ENCODE measurements around the gene KIAA1328.

The KIAA1328 gene

DNA sequence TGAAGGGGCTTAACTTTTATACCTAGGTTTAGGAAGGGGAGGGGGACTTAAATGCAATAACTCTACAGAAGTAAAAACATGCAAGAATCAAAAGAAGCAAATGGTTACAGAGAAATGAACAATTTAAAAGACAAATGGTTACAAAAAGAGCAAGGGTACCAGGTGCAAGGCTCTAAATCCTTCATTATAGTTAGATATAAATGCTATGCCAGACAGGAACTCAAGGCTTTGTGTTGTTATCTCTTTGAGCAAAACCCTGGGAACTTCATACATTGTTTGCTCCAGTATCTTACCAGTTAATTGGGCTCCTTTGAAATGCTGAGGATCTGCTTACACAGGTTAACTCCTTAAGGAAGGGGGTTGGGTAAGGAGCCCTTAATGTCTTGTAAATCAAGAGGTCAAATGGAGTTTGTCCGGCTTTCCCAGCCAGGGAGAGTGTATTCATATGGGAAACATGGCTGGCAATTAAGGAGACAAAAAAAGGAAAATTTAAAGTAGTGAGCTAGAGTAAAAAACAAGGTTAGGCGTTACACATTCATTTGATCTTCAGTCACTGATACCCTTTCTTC, 389.2 kb downstream of the KIAA1328 start:
- DNase-seq (ENCODE audit: low read depth, low spot score), result peak; percentile 75

DNA sequence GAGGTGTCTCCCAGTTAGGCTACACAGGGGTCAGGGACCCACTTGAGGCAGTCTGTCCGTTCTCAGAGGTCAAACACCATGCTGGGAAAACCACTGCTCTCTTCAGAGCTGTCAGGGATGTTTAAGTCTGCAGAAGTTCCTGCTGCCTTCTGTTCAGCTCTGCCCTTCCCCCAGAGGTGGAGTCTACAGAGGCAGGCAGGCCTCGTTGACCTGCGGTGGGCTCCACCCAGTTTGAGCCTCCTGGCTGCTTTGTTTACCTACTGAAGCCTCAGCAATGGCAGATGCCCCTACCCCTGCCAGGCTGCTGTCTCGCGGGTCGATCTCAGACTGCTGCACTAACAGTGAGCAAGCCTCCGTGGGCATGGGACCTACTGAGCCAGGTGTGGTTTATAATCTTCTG, 390.3 kb downstream of the KIAA1328 start:
- DNase-seq (ENCODE audit: low read depth, low spot score), result no peak

DNA sequence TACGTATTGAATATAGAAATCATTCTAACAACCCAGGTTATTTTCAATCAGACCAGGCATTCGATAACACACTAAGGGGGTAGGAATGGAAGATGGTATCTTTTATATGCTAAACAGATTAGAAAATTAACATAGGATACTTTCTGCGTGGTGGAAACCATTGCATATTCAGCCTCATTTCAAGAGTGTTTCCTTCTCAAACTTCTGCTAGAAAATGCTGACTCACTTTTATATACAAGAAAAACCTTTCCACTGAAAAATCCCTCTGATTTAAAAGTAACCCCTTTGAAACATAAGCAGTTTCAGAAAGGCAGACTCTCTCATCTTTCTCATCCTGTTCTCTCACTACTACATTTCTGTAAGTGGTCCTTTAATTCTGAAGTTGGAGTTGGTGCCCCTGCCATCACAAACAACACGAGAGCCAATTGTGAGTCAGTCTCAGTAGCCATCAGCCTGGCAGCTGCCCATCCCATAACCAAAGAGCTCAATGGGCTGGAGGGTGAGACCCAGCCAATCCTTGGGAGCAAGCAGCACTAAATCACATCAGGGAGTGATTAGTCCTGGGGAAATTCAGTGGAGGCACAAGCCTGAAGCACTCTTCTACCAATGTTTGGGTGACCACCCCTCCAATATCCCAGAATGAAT, 393.5 kb downstream of the KIAA1328 start:
- no peak for DNase-seq (ENCODE audit: low read depth, low spot score)

DNA sequence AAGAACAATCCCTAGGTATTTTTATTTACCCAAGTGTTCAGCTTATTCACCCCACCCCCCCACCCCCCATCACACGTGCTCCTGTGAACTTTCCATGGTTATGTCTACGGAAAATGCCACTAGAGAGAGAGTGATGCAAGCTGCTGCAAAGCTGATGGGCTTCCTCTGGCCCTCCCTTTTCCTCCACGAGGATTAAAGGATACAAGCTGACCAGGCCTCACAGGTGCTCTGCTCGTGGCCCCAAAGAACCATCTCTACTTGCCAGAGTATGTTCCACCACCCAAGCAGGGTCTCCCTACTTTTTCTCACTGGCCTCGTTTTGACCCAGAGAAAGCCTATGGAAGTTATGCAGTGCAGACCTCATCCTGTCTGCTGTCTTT, 394.1 kb downstream of the KIAA1328 start:
- DNase-seq (ENCODE audit: low read depth, low spot score), result no peak

DNA sequence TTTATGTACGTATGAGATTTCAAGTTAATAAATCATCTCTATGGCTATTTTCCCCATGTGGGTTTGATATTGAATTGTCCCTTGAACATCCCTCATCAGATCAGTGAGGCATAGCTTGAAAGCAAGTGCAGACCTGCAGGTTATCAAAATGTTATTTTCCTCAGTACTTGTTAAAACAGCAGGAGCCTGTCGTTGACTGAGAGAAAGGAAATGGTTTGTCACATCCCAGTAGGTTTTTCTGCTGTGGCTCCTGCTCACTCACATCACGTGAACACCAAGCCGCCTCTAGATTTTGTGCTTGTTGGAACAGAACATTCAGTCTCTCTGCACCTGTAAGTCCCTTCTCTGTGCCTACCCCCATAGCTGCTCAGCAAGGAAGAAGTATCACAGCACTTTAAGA, 396.4 kb downstream of the KIAA1328 start:
- DNase-seq (ENCODE audit: low read depth, low spot score), result no peak

DNA sequence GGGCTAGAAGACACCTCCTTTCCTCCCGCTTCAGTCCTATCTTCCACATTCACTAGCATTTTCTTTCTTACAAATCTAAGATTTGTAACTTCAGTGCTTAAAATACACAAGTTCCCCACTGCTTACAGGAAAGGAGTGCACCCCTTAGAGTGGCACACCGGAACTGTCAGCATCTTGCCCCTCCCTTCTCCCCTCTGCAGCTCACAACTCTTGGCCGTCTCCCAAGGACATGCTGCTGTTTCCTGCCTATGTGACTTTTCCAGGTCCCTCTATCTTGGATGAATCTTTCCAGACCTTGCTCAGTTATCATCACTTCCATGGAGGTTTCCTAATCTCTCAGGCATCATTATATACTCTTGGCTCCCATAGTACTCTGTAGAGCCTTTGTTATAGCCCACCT, 401.8 kb downstream of the KIAA1328 start:
- no peak for DNase-seq (ENCODE audit: low read depth, low spot score)

DNA sequence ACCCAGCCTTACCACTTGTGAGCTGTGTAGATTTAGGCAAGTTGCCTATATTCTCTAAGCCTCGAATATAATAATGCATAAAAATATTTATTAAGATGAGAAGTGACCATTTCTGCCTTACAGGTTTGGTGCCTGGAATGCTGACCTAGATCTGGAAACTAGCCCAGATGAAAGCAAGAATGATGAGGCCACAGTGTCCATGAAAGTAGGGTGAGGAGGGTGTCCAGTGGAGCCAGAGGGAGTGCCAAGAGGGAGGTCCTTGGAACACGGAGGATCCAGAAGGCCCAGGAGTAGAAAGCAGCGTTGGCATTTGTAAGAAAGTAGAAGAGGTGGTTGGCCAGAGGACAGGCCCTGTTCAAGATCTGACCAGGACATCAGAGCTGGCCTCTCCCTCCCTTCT, 402.3 kb downstream of the KIAA1328 start:
- no peak for DNase-seq (ENCODE audit: low read depth, low spot score)

DNA sequence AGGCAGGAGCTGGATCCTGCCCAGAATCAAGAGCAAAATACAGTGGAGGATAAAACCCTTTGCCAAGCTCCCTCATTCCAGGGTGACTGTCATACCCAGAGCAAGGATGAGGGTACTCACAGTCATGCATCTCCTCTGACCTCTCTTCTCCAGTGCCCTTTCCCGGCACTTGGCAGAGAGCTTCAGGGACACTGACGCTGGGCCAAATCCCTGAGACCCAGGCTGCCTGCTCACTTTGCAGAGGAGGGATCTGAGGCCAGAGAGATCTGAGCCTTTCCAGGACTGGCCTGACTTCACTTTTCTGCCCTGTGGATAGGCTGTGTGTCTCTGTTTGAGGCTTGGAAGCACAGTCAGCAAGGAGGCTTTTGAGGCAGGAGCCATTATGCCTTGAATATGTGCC, 406.7 kb downstream of the KIAA1328 start:
- no peak for DNase-seq (ENCODE audit: low read depth, low spot score)

DNA sequence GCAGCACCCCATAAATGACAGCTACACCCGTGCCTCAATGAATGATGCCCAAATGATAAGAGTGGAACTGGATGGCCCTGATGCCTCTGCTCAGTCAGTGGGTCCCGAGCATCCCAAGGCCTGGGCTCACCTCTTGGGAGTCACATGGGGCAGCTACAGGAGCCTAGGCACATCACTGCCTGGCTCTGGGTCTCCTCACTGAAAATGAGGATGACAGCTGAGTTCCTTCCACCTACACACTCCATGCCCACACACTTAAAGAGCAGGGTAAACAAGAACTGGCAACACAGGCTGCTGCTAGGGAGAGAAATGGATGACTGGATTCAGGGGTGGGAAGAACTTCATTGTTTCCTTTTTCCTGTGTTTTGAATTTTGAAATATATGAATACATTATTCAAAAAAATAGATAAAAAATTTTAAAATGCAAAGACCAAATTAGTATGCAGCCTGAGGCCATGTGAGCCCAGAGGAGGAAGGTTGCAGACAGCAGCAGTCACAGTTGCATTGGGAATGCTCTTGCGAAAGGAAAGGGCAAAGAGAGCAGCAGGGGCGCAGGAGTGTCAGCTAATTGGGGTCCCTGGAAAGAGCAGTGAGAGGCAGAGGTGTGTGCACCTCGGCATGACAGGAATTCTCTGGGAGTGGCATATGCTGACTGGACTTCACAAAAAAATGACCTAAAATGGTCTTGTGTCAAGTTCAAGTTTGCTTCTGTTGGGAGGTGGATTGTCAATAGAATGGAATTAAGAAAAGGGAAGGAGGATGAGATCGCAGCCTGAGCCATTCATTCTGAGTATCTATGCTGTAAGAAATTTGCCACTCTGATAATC, 409.6 kb downstream of the KIAA1328 start:
- no peak for DNase-seq (ENCODE audit: low read depth, low spot score)

DNA sequence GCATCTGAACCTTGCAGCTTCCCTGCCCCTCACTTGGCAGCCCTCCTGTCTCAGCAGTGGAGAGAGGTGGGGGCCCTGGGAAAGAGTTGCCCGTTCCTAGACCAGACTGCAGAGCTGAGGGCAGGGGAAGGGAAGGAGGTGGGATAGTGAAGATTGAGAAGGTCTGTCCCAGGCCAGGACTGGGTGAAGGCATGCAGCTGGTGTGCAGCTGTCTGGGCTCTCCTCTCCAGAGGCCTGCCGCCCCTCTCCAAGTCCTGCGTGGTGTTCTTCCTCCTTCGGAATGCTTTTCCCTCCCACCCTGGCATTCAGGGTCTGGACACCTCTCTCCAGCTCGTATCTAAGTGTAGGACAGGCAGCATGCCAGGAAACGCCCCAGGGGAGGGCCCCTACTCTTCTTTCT, 413.2 kb downstream of the KIAA1328 start:
- no peak for DNase-seq (ENCODE audit: low read depth, low spot score)

DNA sequence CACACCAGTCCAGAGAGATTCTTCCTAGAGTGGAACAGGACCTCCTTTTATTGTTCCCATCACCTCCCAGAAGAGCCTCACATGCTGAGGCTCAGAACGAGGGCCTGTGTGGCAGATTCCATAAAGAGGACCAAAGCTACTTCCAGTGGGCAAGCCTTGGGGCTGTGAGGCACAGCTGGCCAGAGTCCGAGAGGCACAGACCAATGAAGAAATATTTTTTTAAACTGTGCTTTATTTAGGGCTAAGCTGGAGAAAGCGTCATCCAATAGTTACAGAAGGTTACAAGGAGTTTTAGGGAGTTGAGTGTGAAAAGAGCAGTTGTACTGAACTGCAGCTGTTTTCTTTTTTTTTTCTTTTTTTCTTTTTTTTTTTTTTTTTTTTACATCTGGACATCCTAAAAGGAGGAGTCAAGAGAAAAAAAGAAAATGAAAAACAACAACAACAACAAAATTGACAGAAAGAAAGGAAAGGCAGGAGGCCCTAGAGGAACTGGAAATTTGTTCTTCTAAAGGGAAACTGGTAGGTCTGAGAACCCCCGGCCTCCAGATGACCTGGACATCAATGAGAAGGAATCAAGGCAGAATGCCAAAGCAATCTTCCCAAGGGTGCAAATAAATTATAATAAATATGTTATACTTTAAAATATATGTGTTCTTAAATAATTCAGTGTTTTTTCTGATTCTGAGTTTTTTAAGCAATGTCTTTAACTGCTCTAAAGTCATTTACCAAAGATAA, 414.1 kb downstream of the KIAA1328 start:
- DNase-seq (ENCODE audit: low read depth, low spot score), result no peak

DNA sequence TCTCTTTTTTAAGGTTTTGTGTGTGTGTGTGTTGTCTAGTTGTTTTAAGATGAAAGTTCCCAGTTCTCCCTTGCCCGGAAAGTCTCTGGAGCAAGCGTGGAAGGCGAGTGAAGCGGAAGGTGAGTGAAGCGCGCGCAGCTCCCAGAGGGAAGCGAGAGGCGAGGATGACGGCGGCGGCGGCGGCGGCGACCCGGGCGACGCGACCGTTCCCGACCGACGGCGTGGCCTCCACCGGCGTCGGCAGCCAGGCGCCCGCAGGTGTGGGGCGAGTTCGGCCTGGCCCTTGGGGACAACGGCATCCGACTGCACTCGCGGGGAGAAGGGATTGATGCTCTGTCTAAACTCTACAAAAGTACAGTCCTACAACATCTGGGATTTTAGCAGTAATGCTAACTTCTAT, 414.8 kb downstream of the KIAA1328 start:
- no peak for DNase-seq (ENCODE audit: low read depth, low spot score)

DNA sequence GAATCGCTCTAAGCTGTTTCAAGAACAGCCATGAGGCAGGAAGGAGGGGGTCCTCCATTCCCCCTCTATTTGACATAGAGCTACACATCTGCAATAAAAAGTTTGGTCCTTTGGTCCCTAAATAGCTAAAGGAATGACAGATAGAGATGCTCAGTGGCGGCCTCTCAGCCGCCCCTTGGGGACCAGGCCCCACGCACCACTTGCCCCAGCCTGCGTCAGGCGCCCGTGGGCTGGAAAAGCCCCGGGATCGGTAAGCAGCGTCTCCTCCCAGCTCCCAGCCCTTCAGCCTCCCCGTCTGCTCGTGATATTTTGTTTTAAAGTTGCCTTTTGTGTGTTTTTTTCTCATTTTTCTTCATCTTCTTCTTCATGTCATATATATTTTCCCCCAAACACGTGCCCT, 415.7 kb downstream of the KIAA1328 start:
- no peak for DNase-seq (ENCODE audit: low read depth, low spot score)

DNA sequence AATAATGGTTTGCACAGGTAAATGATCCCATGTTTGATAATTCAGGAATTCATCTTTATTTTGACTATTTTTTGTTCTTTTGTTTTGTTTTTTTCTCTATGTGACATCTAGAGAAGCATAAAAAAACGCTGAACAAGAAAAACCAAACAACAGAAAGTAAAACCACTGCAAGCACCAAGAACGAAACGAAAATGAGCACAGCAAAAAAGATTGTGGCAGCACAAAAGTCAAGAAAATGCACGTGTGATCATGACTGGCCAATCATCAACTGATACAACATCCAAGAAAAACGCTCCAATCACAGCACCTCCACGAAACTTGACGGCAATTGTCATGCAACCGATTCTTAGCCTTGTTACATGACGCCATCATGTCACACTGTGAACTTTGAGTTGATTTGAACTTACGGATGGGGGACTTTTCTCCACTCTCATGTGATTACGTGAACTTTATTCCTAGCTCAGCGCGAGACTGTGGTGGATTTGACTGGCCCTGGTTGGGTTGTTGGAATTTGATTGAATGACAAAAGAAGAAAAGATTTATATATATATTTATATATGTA, 417.9 kb downstream of the KIAA1328 start:
- no peak for DNase-seq (ENCODE audit: low read depth, low spot score)

DNA sequence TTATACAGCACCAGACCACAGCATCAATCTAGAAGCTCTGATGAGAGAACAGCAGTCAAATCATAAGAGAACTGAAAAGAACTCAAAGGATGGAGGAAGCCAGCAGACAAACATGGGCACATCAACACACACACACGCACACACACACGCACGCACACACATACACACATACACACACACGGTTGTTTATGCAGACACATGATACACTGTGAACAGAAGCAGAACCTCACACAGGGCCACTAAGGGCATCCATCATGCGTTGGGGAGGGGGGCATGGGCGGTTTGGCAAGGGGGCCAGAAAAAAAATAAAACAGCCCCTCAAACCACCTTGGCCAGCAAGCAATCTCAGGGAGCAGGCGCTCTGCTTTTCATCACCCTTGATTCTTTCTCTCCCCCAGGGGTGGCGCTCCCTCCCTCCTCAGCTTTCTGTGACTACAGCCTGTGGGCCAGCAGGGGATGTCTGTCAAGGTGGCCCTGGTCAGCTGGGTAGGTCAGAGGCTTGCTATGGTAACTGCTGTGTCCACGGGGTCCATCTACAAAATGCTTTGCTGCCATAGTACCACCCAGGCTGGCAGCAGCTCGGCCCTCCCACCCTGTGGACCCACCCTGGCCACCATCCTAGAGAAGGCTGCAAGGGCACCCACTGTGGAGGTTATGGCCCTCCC, 418.7 kb downstream of the KIAA1328 start:
- no peak for DNase-seq (ENCODE audit: low read depth, low spot score)

DNA sequence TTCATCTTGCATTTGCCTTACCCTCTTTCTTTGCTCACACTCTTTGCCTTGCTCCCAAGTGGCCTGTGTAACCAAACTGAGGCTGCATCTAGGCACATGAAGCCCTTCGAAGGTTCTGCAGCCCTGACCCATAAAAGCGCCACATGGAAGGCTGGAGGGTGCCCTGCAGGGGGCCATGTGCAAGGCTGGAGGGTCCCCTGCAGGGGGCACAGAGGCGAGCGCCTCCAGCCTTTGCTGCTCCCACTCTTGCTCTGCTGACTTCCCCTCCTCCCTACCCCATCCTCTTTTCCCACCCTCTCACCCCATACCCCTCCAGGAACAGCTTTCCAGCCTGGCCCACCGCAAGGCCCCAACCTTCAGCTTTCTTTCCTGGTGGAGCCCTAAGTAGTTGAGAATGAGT, 419.4 kb downstream of the KIAA1328 start:
- DNase-seq (ENCODE audit: low read depth, low spot score), result no peak

DNA sequence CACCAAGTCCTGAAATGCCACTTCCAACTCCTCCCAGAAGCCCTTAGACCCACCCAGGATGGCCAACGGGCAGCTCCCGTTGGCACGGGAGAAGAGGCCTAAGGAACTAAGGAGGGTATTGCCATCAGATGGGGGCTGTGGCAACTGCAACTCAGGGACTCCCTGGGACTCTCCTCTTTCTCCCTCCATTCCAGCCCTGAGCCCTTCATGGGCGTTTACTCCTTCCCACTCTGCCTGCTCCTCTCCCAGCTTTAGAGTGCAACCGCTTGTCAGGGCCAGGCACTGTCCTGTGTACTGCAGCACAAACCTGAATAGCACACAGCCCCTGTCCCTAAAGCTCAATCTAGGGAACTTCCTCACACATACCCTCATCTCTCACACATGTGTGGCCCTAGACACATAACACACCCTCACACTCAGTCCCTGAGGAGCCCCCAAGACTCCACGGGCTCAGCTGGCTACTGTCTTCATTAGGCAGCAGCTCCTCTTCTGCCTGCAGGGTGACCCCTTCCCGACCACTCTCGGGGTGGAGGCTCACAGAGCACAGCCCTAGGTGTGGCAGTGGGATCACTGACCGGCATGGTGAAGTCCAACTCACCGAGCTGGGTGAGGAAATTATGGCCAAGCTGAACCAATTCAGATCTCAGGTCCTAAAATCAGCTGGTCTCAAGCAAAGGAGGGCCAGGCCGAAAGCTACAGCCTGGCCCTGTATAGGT, 420.4 kb downstream of the KIAA1328 start:
- no peak for DNase-seq (ENCODE audit: low read depth, low spot score)

DNA sequence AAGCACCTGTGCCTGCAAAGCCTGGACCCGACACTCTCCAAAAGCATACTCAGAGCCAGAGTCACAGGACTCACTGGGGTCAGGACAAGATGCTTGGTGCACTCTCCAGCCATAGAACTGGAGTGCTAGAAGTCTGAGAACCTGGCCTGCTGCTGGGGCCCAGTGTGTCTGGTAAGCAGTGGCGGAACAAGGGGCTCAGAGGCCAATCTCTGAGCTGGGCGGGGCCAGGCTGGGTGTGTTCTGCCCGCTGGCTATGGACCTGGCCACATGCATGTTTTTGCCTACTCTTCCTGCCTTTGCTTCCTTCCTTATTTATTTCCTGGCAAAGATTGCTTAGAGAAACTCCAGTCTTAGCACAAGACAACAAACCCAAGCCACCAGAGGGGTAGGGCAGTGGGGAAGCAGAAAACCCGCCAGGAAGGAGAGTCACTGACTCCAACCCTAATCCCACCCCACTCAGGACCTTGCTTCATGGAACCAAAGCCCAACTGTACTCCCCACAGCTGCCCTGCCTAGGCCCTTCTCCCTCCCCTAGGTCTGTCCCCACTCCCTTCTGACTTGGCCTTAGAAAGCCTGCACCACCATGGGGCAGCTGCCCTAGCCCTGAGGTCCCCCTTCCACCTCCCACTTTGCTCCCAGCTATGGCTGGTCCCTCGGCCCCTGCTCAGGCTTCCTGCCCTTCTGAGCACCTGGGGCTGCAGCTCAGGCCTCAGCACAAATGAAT, 421.1 kb downstream of the KIAA1328 start:
- no peak for DNase-seq (ENCODE audit: low read depth, low spot score)

DNA sequence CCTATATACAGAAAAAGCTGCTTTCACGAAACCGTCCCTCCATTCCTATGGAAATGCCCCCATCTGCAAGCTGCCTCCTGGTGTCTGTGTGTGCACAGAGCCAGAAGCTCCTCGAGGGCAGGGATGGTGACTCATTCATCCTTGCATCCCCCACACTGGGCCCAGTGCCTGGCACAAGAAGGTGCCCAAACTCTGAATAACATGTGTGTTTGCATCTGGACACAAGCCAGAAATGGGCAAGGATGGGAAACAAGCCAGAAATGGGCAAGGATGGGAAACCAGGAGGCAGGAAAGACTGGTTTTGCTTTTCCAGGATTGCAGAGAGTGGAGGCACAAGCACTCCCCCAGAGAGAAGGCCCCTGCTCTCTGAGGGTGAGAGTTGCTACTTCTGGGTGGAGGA, 422.8 kb downstream of the KIAA1328 start:
- DNase-seq (ENCODE audit: low read depth, low spot score), result no peak

DNA sequence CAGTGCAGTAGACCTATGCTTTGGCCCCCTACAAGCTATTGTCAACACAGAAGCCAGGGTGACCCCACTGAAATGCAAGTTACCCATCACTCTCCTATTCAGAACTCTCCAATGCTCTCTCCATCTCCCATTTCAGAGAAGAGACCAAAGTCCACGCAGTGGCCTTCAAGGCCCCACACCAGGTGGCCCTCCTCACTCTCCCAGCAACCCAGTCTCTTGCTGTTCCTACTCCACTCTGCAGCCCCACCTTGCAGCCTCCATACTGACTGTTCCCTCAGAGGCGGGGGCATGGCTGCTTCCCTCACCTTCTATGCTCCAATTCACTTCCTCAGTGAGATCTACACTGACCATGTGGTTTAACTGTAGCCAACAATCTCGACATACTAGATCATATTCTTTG, 423.4 kb downstream of the KIAA1328 start:
- DNase-seq (ENCODE audit: low read depth, low spot score), result no peak

Measured in iPS DF 19.7 (cell line).